HT1080 (cell line): ENCODE results near the gene A4GALT. TPM values are rescaled to one million over a fixed set of nuclear protein-coding genes. Genes with fewer than 3 reads are reported as not detected.
A peak's percentile ranks its signal among the peaks of the same experiment; 100 is the strongest.

ENCODE experiments used
- DNase-seq: peaks from one replicate; pipeline ENCODE4 v3.0.0-alpha.2; 2015; ENCODE audit warnings: low read depth
- total RNA-seq: library from RNA; depleted of rRNA; stranded (reverse); fragments of >200 nt; shearing (Covaris generic); gene quantifications from 2 replicates; pipeline ENCODE4 v1.2.3, GENCODE V29; 2014

Gene A4GALT
- total RNA-seq, 1 experiment from 2014 or later: 7.3 TPM

DNA sequence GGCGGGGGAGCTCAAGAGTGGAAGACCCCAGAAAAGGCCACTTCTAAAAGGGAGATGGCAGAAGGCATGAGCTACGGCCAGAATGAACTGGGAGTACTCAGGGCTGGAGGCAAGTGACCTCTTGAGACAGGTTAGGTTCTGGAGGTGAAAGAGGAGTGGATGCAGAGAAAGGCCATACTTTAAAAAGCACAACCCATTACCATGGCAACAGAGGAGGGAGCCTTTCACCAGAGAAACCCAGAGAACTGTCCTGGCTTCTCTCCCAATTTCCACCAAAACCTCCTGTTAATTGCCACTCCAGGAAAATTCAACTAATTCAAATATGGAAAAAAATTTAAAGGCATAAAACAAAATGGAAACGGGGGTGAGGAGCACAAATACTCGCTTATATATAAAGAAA, 15.8 kb downstream of the A4GALT start:
- no peak for DNase-seq

DNA sequence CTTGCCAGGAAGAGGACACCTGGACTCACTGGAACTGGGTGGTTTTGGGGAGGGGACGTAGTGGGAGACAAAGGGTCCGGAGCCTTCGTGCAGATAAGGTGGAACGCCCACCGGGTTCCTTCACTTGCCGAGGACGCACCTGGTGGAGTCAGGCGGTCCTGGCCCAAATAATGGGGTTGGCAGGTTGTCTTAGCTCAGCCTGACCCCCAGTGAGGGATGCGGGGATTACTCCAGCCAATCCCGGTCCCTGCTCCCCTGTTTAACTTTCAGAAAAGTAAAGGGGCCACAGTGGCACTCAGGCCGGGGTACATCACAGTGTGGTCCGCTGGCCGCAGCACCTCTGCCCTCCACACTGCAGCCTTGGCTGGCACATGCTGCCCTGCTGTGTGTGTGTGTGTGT, 18.0 kb downstream of the A4GALT start:
- DNase-seq: no peak

DNA sequence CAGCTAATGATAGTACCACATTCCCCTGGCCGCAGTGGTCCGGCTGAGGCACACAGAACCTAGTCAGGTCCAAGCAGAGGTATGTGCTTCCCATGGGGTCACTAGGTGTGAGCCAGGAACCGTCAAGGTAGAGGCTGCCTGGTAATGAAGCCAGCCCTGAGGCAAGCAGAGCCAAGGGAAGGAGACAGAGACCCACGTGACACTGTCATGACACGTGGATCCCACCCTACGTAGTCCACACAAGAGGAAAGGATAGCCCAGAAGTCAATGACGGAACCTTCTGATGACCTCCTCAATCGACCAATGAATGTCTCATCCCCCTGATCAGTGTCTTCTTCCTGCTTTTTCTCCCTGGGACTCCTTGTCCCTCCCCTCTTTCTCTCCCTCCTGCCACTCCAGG, 19.0 kb downstream of the A4GALT start:
- DNase-seq: no peak

DNA sequence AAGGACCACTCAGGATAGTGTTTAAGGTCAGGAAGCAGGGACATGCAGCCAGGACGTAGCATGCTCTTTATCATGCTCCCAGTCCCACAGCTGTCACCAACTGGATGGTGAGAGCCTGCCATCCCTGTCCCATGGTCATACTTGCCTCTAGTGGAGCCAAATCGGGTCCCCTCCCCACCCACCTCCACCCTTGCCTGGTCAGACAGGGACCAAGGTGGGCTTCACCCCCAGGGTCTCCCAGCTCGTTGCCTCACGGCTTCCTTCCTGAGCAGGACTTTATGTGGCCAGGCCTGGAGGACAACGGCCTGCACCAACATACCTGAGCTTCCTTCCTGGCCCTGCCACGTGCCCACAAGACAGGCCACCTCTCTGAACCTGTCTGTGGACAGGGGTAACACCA, 19.8 kb downstream of the A4GALT start:
- no peak for DNase-seq

DNA sequence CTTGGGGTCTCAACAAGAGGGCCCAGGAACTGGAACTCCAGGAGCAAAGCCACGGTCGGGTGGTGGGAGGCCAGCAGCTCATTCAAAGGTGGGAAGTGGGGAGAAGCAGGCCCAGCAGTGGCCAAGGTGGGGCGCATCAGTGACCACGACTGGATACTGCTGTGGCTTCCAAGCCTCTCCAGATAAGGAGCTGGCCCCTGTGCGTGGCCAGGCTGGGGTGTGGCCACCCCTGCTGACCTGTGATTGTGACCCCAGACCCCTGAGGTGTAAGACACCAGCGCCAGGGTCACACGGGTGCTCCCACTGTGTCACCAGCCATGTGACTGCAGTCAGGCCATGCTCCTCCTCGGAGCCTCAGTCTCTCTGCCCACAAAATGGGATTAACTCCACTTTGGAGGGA, 20.3 kb downstream of the A4GALT start:
- no peak for DNase-seq

DNA sequence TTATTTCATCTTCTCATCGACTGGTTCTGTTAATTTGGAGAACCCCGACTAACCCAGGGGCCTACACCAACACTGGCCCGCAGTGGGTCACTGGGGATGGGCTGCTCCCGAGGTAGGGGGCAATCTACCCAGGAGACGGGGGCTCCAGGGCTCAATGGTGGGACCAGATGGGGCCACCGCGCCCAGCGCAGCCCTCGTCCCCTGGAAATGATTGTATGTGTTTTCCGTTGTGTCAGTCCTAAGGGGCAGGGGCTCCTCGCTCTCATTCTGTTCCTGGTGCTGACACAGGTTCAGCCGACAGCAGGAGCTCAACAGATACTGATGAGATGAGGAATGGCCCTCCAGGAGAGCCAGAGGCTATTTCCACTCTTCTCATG, 20.7 kb downstream of the A4GALT start:
- no peak for DNase-seq

DNA sequence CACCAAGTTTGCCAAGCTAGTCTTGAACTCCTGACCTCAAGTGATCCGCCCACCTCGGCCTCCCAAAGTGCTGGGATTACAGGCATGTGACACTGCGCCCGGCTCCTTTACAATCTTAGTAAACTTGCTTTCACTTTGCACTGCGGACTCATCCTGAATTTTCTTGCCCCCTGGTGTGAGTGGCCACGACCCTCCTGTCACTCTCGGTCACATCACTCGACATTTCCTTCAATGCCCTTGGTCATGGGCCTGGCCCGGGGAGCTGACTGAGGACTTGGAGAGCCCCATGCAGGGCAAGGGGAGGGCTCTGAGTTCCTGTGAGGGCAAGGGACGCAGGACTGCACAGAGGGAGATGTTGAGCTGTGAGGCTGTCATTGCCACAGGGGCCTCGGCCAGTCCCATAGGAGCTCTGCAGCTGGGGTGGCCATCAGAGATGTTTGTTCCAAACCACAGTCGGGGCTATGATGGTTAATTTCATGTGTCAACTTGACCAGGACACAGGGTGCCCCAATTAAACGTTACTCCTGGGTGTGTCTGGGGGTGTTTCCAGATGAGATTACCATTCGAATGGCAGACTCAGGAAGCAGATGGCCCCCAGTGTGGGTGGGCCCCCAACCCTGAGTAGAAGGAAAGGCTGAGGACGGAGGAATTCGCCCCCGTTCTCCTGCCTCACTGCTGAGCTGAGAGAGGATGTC, 21.2 kb downstream of the A4GALT start:
- no peak for DNase-seq

DNA sequence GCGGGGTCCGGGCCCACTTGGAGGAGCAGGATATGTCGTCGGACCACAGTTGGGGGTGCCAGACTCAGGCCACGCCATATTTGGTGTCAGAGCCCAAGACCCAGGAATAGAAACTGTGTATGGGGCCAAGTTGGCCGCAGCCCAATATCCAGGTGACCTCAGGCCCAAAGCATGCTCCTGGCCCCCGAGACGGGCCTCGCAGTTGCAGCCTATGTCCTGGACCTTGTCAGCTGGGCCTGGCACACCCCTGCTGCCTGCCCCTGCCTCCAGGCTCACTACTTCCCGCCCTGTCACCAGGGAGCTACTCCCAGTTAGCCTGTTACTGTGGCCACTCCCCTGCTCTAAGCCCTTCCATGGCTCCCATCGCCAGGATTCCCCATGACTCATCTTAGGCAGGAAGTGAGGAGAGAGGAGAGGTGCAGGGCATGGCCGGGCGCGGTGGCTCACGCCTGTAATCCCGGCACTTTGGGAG, 23.1 kb downstream of the A4GALT start:
- peak; percentile 86 for DNase-seq

DNA sequence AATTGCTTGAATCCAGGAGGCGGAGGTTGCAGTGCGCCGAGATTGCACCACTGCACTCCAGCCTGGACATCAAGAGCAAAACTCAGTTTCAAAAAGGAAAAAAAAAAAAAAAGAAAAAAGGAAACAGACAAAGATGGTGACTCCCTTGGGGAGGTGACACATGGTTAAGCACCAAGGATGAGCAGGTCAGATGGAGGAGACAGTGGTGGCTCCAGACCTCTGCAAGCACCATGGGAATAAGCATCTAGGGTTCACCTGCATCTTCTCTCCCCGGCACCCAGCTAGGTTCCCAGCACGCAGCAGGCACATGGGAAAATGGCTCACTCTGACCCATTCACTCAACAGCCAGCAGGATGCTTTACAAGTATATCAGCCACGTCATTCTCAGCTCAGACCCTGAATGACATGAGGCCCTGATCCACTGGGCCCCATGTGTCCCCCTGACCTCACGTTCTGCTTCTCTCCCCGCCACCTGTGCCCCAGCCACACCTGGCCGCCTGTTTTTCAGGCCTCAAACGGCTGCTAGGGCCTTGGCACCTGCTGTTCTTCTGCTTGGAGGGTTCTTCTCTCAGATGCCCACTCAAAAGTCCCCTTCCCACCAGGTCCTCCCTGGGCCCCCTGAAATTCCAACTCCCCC, 24.2 kb downstream of the A4GALT start:
- DNase-seq: no peak

DNA sequence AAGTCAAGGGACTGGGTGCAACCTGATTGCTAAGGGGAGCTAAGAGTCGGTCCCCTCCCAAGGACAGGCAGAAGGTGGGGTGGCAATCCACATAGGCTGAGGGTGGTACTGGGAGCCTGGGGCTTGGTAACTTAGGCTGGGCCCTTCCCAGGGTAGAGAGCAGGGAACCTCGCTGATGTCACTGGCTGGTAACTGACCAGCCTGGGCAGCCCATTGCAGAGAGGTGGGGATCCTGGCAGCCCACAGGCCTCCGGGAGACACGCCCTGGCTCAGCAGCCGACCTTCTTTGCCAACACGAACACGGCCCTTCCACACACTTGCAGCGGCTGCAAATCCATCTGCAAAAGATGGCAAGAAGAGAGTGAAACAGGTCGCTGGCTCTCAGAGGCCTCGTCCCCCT, 25.4 kb downstream of the A4GALT start:
- no peak for DNase-seq

DNA sequence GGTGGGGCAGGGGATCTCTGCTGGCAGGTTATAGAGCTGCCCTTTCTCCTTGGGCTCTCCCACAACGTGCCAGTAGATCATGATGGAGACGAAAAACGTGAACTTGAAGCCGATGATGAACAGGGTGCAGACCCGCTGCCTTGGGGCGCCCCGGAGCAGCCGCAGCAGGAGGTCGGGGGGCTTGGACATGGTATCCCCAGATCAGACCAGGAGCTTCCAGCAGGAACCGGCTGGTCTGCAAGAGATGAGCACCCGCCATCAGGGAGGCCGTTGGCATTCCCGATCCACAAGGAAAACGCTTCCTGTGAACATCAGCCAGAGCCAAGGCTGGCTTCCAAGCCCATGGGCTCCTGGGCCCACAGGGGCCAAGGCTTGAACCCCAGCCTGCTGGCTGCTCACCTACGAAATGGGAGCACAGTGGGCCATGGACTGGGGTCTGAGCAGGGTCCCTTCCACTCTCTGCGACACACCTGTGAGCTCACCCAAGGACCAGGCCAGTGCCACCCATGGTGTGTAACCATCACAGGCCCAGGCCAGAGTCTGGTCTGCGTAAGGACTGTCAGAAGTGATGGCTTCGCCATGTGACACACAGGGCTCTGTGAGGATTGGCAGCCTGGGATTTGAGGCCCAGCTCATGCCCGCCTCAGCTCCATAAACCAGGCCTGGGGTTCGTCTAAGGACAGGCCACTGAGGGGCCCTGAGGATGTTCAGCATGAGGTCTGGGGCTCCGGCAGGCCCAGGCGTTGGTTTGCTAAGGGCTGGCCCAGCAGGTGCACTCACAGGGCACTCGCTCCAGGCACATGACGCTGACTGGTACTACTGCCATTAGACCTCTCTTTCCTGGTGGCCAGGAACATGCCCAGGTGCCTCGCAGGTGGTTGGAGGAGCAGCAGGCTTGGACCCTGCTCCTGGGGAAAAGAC, 26.6 kb downstream of the A4GALT start:
- DNase-seq: no peak

DNA sequence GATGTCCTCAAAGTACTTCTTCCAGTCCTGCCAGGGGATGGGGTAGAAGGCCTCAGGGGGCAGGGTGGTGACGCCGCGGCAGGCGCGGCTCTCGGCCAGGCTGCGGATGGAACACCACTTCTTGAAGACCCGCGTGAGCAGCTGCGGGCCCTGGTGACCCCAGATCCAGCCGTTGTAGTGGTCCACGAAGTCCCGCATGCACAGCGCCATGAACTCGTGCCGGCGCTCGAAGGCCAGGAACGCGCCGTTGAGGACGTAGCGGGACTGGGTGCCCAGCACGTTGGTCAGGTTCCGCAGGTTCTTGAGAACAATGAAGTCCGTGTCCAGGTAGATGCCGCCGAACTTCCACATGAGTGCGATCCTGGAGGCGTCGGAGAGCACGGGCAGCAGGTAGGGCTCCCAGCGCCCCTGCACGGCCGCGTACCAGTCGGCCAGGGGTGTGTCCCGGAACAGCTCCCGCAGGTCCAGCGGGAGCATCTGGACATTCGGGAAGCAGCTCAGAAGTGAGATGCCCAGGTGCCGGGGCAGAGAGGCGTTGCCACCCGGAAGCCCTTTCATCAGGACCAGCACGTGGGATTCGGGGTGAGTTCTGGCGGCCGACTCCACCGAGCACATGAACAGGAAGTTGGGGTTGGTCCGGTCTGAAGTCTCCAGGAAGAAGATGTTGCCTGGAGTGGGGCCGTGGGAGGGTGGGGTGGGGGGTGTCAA, 27.5 kb downstream of the A4GALT start:
- DNase-seq: no peak

DNA sequence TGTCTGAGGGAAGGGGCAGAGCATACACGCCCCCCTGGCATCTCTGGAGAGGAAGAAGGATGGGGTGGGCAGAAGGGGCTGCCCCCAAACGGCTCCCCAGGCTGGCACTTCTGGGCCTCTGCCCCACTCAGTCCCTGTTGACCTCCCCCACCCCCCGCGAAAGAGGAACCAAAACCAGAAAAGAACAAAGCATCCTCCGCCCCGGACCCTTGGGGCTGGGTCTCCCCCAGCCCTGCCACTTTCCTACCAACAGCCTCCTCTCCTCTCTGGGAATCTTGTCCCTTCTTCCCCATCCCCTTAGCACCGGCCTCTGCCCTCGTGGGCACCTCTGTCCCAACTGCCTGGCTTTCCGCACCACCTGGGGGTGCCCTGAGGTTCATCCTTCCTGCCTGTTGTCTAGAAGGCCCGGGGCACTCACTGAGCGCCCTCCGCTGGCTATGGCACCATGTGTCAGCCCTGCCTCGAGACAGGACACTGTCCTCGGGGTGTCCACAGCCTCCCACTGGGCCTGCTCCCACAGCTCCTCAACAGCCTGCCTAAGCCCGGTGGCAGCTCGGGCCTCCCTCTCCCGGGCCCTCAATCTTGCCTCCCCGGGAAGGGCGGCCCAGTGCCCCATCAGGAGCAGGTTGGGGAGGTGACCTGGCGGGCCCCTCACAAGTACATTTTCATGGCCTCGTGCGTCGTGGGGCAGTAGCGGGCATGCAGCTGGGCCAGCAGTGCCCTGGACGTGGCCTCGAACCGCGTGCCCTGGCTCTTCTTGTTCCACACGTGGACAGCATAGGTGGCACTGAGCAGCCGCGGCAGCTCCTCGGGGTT, 28.2 kb downstream of the A4GALT start:
- no peak for DNase-seq

DNA sequence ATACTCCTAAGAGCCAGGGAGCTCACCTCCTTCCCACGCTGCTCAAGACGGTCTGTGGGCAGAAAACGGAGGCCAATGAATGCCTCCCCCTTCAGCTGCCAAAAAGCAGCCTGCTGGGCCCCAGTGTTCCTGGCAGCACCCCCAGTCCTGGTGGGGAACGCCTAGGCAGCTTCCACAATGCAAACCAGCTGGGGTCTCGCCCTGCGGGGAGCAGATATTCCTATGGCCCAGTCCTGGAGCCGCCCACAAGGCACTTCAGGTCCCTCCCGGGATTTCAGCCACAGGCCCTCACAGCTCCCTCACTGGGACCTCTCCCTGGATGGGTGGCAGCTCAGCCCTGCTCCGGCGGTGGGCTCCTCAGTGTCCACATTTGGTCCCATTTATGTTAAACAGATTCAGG, 29.2 kb downstream of the A4GALT start:
- DNase-seq: no peak

DNA sequence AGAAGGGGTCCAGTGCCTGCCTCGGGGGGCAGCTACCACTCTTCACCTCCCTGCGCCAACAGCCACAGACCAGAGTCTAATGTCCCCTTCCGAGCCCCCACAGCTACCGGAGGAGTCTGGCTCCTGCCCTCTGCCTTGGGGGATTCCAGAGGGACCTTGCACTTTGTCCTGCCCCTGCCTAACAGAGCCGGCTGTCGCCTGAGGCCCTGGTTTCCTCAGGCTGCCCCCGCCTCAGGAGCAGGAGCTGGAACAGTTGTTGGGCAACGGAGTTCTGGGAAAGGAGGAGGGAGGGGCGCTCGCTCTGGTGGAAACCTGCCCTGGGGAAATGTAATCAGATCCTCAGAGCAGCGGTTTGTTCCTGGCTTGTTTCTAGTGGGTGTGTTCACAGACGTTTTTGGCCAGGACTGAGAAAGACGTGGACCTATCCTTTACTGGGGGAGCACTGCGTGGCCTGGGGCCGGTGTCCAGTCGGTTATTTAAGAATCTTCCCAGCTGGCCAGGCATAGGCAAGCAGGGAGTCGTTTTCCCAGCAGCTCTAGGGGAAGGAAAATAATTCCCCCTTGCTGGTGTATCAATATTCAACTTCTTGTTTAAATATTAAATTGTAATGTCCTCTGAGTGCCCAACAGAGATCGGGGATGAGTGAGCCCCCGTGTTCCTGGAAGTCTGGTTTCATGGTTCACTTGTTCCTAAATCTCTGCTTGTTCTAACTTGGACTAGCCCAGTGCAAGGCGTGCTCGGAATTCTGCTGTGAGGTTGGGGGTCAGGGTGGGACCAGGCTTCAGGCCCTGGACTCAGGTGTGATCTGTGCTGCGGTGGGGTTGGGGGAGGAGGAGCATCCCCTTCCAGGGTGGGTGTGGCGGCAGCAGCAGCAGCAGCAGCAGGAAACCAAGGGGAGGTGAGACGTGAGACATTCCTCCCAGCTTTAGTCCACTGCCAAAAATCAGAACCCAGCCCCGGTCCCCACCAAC, 32.1 kb downstream of the A4GALT start:
- peak; percentile 36 for DNase-seq

DNA sequence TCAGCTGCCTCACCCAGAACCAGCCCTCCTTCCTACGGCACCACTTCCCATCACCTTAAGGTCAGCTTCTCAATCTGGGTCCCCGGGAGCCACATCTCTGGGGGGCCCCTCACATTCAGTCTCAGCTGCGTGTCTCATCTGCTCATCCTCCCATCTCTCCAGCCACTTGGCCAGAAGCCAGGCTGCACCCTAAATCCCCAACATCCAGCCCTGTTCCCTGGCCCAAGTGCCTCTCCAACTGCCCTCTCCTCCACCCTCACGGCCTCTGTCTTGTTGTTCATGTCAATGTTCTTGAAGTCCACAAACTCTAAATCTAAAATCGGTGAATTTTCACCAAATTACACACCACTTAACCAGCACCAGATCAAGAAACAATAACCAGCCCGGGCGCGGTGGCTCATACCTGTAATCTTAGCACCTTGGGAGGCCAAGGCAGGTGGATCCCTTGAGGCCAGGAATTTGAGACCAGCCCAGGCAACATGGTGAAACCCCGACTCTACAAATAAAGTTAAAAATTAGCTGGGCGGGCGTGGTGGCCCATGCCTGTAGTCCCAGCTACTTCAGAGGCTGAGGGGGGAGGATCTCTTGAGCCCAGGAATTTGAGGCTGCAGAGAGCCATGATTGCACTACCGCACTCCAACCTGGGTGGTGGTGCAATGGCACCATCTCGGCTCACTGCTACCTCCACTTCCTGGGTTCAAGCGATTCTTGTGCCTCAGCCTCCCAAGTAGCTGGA, 33.7 kb downstream of the A4GALT start:
- DNase-seq: no peak

DNA sequence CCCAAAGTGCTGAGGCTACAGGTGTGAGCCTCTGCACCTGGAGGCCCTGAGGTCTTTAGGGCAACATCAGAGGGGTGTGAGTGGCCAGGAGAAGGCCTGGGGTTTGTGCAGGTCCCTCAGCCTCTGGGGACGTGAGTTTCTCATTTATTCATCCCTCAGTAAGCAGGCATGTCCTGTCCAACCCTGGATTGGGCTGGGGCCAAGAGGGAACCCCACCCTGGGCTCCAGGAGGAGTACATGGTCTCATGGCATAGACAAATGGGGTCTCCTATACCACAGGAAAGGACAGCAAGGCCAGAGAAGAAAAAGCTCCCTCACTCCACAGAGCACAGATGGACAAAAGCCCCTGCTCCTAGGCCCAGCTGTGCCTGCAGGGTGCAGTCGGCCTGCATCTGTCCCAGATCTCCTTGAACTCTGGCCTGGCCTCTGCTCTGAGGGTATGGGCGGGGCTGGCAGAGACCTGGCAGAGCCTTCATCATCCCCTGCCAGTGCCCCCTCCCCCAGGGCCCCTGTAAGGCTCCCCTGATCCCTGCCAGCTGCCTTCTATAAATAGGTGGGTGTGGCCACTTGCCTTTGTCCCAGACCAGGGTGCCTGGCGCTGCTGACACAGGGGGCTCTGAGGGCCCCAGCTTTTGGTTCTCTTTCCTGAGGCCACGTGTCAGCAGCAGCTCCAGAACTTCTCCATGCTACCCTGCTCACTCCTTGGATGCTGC, 34.6 kb downstream of the A4GALT start:
- DNase-seq: no peak
